NCI-H146 (cell line): ENCODE results near the gene STN1.
A peak's percentile ranks its signal among the peaks of the same experiment; 100 is the strongest.

Experiments
- DNase-seq: peaks from one replicate; lab custom pipeline; 2025; lab: John Stamatoyannopoulos, UW

STN1 gene

GRCh38 chr10:103843854-103844570 is 74.0 kb downstream of the STN1 start:
- DNase-seq: no peak

- no peak for DNase-seq
Measured at GRCh38 chr10:103843045-103843444, 74.9 kb downstream of the STN1 start.

DNA sequence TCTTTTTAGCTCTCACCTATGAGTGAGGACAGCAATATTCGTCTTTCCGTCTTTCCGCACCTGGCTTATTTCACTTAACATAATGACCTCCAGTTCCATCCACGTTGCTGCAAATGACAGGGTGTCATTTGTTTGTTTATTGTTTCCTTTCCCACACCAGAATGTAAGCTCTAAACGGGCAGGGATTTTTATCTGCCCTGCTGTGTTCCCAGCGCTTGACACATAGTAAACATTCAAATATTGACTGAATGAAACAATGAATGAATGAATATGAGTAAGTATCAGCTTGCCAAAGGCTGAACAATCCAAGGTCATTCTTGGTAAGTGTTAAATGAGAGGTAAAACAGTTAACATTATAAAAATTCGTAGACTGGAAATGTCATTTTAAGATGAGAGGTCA is 75.4 kb downstream of the STN1 start:
- DNase-seq: peak; percentile 15

DNA sequence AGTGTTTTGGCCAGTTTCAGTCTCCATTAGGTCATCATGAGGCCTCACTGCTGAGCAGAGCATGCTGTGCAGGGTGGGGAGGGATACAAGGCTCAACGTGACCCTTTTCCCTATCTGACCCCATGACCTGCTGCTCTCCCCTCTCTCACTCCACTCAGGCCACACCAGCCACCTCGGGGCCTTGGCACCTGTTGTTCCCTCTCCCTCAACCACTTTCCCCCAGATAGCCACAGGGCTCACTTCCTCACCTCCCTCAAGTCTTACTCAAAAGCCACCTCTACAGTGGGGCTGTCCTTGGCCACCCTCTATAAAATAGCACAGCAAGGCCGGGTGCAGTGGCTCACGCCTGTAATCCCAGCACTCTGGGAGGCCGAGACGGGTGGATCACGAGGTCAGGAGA is 76.5 kb downstream of the STN1 start:
- no peak for DNase-seq

DNA sequence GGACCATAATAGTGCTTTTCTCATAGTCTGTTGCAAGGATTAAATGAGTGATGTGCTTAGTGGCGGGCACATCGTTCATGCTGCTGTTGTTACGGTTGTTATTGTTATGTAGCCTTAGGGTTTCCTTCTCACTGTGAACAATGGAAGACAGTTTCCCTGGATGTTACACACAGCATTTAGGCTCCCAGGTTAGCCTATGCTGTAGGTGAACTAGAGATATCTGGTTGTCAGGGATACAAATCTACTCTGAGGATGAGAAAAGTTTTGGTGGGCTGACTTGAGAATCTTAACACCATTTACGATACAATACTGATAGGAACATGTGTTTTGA is 77.3 kb downstream of the STN1 start:
- no peak for DNase-seq

DNA sequence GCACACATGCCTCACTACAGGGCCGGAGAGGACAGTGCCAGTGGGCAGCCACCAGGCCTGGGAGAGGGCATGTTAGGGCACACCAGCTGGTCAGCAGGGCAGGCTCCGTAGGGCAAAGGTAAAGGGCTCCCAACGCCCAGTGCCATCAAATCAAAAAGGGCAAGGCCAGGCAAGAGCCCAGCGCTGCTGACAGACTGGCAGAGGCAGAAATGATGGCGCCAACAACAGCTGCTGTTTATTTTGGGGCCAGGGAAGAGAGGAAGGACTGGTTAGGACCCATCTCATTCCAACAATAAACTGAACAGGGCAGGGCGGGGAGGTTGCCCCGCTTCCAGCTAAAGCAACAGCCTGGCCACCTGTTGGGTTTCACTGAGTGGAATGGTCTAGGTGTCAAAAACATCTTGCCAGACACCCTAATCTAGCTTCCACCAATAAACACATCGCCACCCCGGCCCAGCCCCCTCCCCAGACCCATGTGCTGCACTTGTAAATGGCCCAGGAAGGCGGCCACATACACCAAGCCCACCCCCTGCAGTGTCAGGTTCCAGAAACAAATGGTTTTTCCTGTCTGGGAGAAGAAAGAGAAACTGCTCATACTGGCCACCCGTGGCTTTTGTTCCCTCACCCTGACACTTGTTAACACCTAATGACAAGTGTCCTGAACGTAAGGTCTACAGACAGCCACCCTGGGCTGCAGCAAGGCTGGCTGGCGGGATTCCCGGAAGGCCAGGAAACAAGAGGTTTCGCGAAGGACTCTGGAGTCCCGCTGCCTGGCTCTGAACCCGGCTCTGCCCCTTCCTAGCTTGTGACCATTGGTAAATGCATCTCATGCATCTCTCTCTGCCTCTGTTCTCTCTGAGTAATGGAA is 77.9 kb downstream of the STN1 start:
- DNase-seq: peak; percentile 42

- no peak for DNase-seq
Measured at GRCh38 chr10:103839519-103839871, 78.5 kb downstream of the STN1 start.

DNA sequence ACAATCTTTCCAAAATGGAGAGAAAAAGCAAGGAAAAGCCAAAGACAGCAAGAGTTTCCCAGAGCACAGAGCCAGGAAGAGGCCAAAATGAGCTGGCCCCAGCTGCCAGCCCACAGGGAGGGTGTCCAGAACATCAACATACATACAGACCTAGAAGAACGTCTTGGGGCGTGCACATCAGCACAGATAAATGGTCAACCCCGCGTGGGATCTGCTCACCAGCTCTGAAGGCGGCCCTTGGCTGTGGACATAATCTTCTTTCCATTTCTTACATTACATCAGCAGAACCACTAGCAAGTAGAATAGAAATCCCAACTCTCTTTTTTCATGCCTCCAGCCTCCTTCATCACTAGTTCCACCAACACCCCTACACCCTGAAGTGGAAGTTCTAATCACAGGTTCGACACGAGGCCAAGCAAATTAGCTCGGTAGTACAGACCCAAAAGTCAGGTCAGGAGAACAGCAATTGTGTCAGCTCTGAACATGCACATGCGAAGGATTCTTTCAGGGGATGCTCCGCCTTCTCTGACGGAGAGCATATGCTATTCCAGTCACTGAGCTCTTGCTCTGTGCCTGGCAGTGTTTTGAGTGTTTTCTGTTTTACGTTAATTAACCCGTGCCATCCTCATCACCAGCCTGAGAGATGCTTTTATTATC is 79.0 kb downstream of the STN1 start:
- DNase-seq: no peak

GRCh38 chr10:103838070-103838395 is 80.0 kb downstream of the STN1 start:
- DNase-seq: no peak

- no peak for DNase-seq
Measured at GRCh38 chr10:103837370-103838069, 80.5 kb downstream of the STN1 start.

- peak; percentile 16 for DNase-seq
Measured at GRCh38 chr10:103836861-103837260, 81.1 kb downstream of the STN1 start.

- DNase-seq: no peak
Measured at GRCh38 chr10:103836273-103836672, 81.7 kb downstream of the STN1 start.

- no peak for DNase-seq
Measured at GRCh38 chr10:103835096-103836050, 82.6 kb downstream of the STN1 start.

- no peak for DNase-seq
Measured at GRCh38 chr10:103834436-103835095, 83.4 kb downstream of the STN1 start.

DNA sequence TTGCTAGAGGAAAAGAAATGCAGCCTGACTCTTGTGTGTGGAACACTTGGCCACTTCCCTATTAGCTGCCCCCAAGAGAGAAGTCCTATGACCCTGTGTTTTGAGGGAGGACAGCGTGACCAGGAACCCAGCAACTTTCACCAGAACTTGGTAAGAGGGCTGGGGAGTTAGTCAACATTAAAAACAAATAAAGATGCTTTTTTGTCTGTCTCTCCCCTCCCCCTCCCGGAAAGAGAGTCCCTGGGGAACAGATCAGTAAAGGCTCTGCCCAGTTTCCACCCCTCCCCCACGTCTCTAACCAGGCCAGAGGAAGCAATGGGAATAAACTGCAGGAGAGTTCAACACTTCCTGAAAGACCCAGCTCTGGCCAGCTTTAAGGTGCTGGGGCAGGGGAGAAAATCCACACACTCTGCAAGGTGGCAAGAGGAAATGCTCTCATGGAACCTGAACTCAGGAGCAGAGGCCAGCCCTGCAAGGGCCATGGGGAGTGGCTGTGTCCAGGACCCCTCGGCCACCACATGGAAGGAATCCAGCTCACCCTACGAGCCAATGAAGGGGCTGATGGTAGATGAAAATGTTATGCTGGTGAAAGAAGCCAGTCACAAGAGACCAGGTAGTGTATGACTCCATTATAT is 84.1 kb downstream of the STN1 start:
- DNase-seq: no peak

GRCh38 chr10:103832806-103833205 is 85.2 kb downstream of the STN1 start:
- DNase-seq: no peak
